ENCODE results near the gene FAM221A. TPM values are rescaled to one million over a fixed set of nuclear protein-coding genes. Genes with fewer than 3 reads are reported as not detected.

FAM221A gene
- total and polyA plus RNA-seq, 2 donors (not counting 1 experiment from before 2014, with no cell fraction given): 10.7 to 11.3 TPM

DNA sequence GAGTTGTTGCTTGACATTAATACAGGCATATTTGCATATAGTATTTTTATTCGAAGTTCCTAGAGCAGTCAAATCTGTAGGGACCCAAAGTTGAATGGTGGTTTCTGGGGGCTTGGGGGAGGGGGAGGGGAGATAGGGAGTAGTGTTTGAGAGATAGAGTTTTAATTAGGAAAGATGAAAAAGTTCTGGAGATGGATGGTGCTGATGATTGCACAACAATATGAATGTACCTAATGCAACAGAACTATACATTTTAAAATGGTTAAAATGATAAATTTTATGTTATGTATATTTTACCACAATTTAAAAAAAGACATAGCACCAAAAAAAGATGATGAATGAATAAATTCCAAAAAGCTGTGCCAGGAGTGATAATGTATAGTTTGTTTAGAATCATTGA lies 71.9 kb downstream of the FAM221A start:
- Histone ChIP-seq H3K9ac (ENCODE audit: low read length) (no peak overlapping the region), H3K27me3 (replicated peaks in 1 of 4; ENCODE audit: control extremely low read depth in 1 of 4, control insufficient read depth in 3 of 4, insufficient read depth in 4 of 4, low read length in 3 of 4) (no peaks in the 10 kb centered on the region), H2AFZ (ENCODE audit: insufficient read depth, low read depth, low read length, poor library complexity, severe bottlenecking) (no peak overlapping the region), H3K79me2 (ENCODE audit: control insufficient read depth, insufficient read depth, low read length) (no peaks in the 10 kb centered on the region), H3K9me3 (ENCODE audit: control extremely low read depth in 1 of 3, control insufficient read depth in 2 of 3, insufficient read depth in 1 of 3, low read length in 2 of 3) (no peaks in the 10 kb centered on the region), H3K4me2 (replicated peaks; ENCODE audit: low read depth, low read length, poor library complexity, severe bottlenecking) (no peak overlapping the region), H3K27ac (ENCODE audit: low read length in 2 of 2) (no peak overlapping the region), H3K36me3 (replicated peaks in 1 of 2; ENCODE audit: control extremely low read depth in 1 of 2, control insufficient read depth in 1 of 2, extremely low read depth in 1 of 2, insufficient read depth in 2 of 2, low read length in 1 of 2) (no peaks in the 10 kb centered on the region), H3K4me3 (ENCODE audit: control extremely low read depth in 1 of 5, extremely low read depth in 1 of 5, insufficient read depth in 1 of 5, low read depth in 2 of 5, low read length in 4 of 5) (no peak overlapping the region), H3K4me1 (ENCODE audit: control insufficient read depth in 2 of 2, insufficient read depth in 2 of 2, low read length in 2 of 2) (no peaks in the 10 kb centered on the region), H4K20me1 (ENCODE audit: control insufficient read depth, insufficient read depth, low read length, poor library complexity, severe bottlenecking) (no peaks in the 10 kb centered on the region)
- DNase-seq (no peak), ATAC-seq (ENCODE audit: low read depth) (no peak)
- Mint-ChIP-seq H3K27ac (no peak overlapping the region), H3K4me1 (no peaks in the 10 kb centered on the region), H3K9me3 (ENCODE audit: insufficient read depth) (peaks cover 7% of the 10 kb centered on the region), H3K4me3 (no peak overlapping the region), H3K27me3 (no peaks in the 10 kb centered on the region)
- TF ChIP-seq EZH2 (IDR thresholded peaks at IDR 0.05; ENCODE audit: borderline replicate concordance, insufficient read depth, low read depth, low read length, poor library complexity, severe bottlenecking): no peak
- TF ChIP-seq, protein P1, sequence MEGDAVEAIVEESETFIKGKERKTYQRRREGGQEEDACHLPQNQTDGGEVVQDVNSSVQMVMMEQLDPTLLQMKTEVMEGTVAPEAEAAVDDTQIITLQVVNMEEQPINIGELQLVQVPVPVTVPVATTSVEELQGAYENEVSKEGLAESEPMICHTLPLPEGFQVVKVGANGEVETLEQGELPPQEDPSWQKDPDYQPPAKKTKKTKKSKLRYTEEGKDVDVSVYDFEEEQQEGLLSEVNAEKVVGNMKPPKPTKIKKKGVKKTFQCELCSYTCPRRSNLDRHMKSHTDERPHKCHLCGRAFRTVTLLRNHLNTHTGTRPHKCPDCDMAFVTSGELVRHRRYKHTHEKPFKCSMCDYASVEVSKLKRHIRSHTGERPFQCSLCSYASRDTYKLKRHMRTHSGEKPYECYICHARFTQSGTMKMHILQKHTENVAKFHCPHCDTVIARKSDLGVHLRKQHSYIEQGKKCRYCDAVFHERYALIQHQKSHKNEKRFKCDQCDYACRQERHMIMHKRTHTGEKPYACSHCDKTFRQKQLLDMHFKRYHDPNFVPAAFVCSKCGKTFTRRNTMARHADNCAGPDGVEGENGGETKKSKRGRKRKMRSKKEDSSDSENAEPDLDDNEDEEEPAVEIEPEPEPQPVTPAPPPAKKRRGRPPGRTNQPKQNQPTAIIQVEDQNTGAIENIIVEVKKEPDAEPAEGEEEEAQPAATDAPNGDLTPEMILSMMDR (IDR thresholded peaks at IDR 0.05): no peak
- ChIA-PET POLR2A (no interaction called here), CTCF (no interaction called here)
- WGBS (ENCODE audit: insufficient coverage): no CpG with 5 or more reads among the region's 1 CpG
- intact Hi-C loops (cut with micrococcal nuclease): no loop called here

Small RNA genes lying within 50 kb of the gene (small RNA-seq; reads per million reads assigned to genes)
- gene AC006026.2 (ENCODE audit: insufficient read length, low read depth, low replicate concordance): not detected

Other genes with a start within 250 kb of the FAM221A start
- 10.0 and 11.3 TPM in 2 replicates for gene IGF2BP3, start 209.7 kb upstream of the FAM221A start, total RNA-seq
- 0.50 and 0.63 TPM in 2 replicates for gene IGF2BP3, start 209.7 kb upstream of the FAM221A start, polyA plus RNA-seq
- gene TRA2A, start 148.2 kb upstream of the FAM221A start, total RNA-seq: 173 and 184 TPM in 2 replicates
- 107 and 236 TPM in 2 replicates for gene TRA2A, start 148.2 kb upstream of the FAM221A start, polyA plus RNA-seq
- gene CCDC126, start 82.8 kb upstream of the FAM221A start, total RNA-seq: 15.0 and 18.0 TPM in 2 replicates
- gene CCDC126, start 82.8 kb upstream of the FAM221A start, polyA plus RNA-seq: 3.1 and 4.4 TPM in 2 replicates
- 1.6 and 1.8 TPM in 2 replicates for gene STK31, start 30.0 kb downstream of the FAM221A start, total RNA-seq
- gene STK31, start 30.0 kb downstream of the FAM221A start, polyA plus RNA-seq: 0.13 and 0.14 TPM in 2 replicates

Measured in B cell (primary cell).